H1 (cell line): Measurements from ENCODE around the gene GJA10. TPM values are rescaled to one million over a fixed set of nuclear protein-coding genes. Genes with fewer than 3 reads are reported as not detected.

Experiments used
- CTCF ChIA-PET: fragments of 300-600 bp; sonication (Branson Sonifier 250); formaldehyde crosslinking; loops from one replicate; lab custom pipeline; 2021; ENCODE audit not compliant: partially characterized antibody; lab: Charles Lee
- POLR2A ChIA-PET: fragments of 300-600 bp; sonication (Branson Sonifier 250); formaldehyde crosslinking; loops from one replicate; lab custom pipeline; 2021; ENCODE audit warnings: inconsistent platforms; ENCODE audit not compliant: partially characterized antibody; lab: Charles Lee
- DNase-seq, 2 experiments: peaks; one replicate each; pipeline versions ENCODE4 v3.0.0 to v3.0.0-alpha.2; 2010 to 2022; ENCODE audit warnings: low spot score in 2 of 2, low read depth in 1 of 2, mixed read lengths in 1 of 2
- FAIRE-seq: peaks from 2 replicates; lab custom pipeline; 2011; peaks lifted over from hg19 to GRCh38; lab: Jason Lieb, UNC
- H2AFZ ChIP-seq: 2 replicates; pipeline ENCODE4 v1.8.1; 2012; ENCODE audit warnings: low read length, inconsistent platforms
- H2AK5ac ChIP-seq: 2 replicates; pipeline ENCODE4 v1.6.1; 2013; ENCODE audit warnings: low read depth, low read length
- H2BK120ac ChIP-seq: replicated peaks from 2 replicates; pipeline ENCODE3; 2013; ENCODE audit warnings: low read depth, low read length, inconsistent platforms
- H2BK12ac ChIP-seq: 2 replicates; pipeline ENCODE4 v1.6.1; 2013; ENCODE audit warnings: low read depth, low read length
- H2BK15ac ChIP-seq: 2 replicates; pipeline ENCODE4 v1.6.1; 2013; ENCODE audit warnings: low read length
- H2BK20ac ChIP-seq: 2 replicates; pipeline ENCODE4 v1.6.1; 2013; ENCODE audit warnings: low read length
- H2BK5ac ChIP-seq: 2 replicates; pipeline ENCODE4 v1.6.1; 2013; ENCODE audit warnings: low read depth, low read length
- H3K14ac ChIP-seq: 2 replicates; pipeline ENCODE4 v1.6.1; 2013; ENCODE audit warnings: inconsistent platforms; ENCODE audit not compliant: insufficient read length
- H3K18ac ChIP-seq: 2 replicates; pipeline ENCODE4 v1.6.1; 2013; ENCODE audit warnings: low read length; ENCODE audit errors: extremely low read depth
- H3K23ac ChIP-seq: 2 replicates; pipeline ENCODE4 v1.6.1; 2013; ENCODE audit warnings: inconsistent platforms; ENCODE audit not compliant: insufficient read length
- H3K23me2 ChIP-seq: 2 replicates; pipeline ENCODE4 v1.6.1; 2013; ENCODE audit warnings: low read depth, low read length
- H3K27ac ChIP-seq: 2 replicates; pipeline ENCODE4 v1.6.1; 2011; ENCODE audit warnings: low read depth, low read length, inconsistent platforms
- H3K27me3 ChIP-seq, 4 experiments: replicated peaks in 1 of 4; 1 replicate in 1 of 4; 2 replicates in 3 of 4; pipeline versions ENCODE4 v1.6.1 to v1.8.1; 2011 to 2013; ENCODE audit warnings: low read length in 3 of 4, mild to moderate bottlenecking in 3 of 4, inconsistent platforms in 2 of 4, mixed read lengths in 2 of 4, moderate library complexity in 1 of 4; ENCODE audit not compliant: control insufficient read depth in 3 of 4, insufficient read depth in 3 of 4; ENCODE audit errors: extremely low read depth in 1 of 4
- H3K36me3 ChIP-seq, 4 experiments: 2 replicates each; pipeline versions ENCODE4 v1.6.1 to v1.8.1; 2011 to 2013; ENCODE audit warnings: mild to moderate bottlenecking in 4 of 4, low read length in 3 of 4, moderate library complexity in 2 of 4, control low read depth in 1 of 4, inconsistent platforms in 1 of 4; ENCODE audit not compliant: insufficient read depth in 4 of 4, control insufficient read depth in 2 of 4
- H3K4ac ChIP-seq: replicated peaks from 2 replicates; pipeline ENCODE3; 2013; ENCODE audit warnings: low read length, low read depth, mixed read lengths, inconsistent platforms; ENCODE audit not compliant: insufficient read length
- H3K4me1 ChIP-seq, 4 experiments: replicated peaks in 1 of 4; 1 replicate in 1 of 4; 2 replicates in 3 of 4; pipeline versions ENCODE4 v1.6.1 to v1.8.1; 2011 to 2013; ENCODE audit warnings: low read length in 3 of 4, inconsistent platforms in 2 of 4, mixed read lengths in 1 of 4; ENCODE audit not compliant: insufficient read depth in 4 of 4, control insufficient read depth in 3 of 4
- H3K4me2 ChIP-seq, 2 experiments: 2 replicates each; pipeline versions ENCODE4 v1.6.1 to v1.8.1; 2011 to 2013; ENCODE audit warnings: low read depth in 2 of 2, low read length in 2 of 2, control low read depth in 1 of 2, inconsistent platforms in 1 of 2, mild to moderate bottlenecking in 1 of 2; ENCODE audit not compliant: insufficient read depth in 1 of 2
- H3K4me3 ChIP-seq, 4 experiments: fragments of 200-600, 300-600 bp in 1 of 4; sonication (generic), shearing (Covaris generic), sonication (Bioruptor Twin) in 1 of 4; 2 replicates each; pipeline versions ENCODE4 v1.5.1 to v1.8.1; 2011 to 2016; ENCODE audit warnings: low read length in 4 of 4, low read depth in 3 of 4, control low read depth in 2 of 4, inconsistent platforms in 2 of 4, mild to moderate bottlenecking in 2 of 4, mixed read lengths in 1 of 4, moderate library complexity in 1 of 4; ENCODE audit not compliant: insufficient read depth in 2 of 4; ENCODE audit errors: extremely low read depth in 1 of 4
- H3K56ac ChIP-seq: replicated peaks from 2 replicates; pipeline ENCODE3; 2013; ENCODE audit warnings: low read depth, mild to moderate bottlenecking, mixed read lengths, low read length, inconsistent platforms; ENCODE audit not compliant: insufficient read length
- H3K79me1 ChIP-seq: 2 replicates; pipeline ENCODE4 v1.6.1; 2013; ENCODE audit warnings: low read depth, low read length, control low read depth
- H3K79me2 ChIP-seq, 2 experiments: 2 replicates each; pipeline versions ENCODE4 v1.6.1 to v1.8.1; 2012 to 2013; ENCODE audit warnings: low read length in 2 of 2, mild to moderate bottlenecking in 2 of 2, inconsistent platforms in 1 of 2; ENCODE audit not compliant: insufficient read depth in 2 of 2, control insufficient read depth in 1 of 2
- H3K9ac ChIP-seq, 4 experiments: replicated peaks in 1 of 4; 1 replicate in 1 of 4; 2 replicates in 3 of 4; pipeline versions ENCODE4 v1.6.1 to v1.8.1; 2011 to 2013; ENCODE audit warnings: low read depth in 3 of 4, low read length in 3 of 4, control low read depth in 2 of 4, mild to moderate bottlenecking in 2 of 4, moderate library complexity in 2 of 4, inconsistent platforms in 1 of 4; ENCODE audit errors: extremely low read depth in 1 of 4
- H3K9me3 ChIP-seq, 2 experiments: 2 replicates each; pipeline versions ENCODE4 v1.6.1 to v1.8.1; 2012 to 2013; ENCODE audit warnings: mild to moderate bottlenecking in 2 of 2, moderate library complexity in 2 of 2, control low read depth in 1 of 2, inconsistent platforms in 1 of 2, low read depth in 1 of 2, low read length in 1 of 2, mixed read lengths in 1 of 2; ENCODE audit not compliant: insufficient read depth in 2 of 2
- H4K20me1 ChIP-seq, 2 experiments: replicated peaks in 1 of 2; 2 replicates each; pipeline versions ENCODE3 to v1.8.1; 2011 to 2013; ENCODE audit warnings: inconsistent platforms in 2 of 2, low read length in 2 of 2, mild to moderate bottlenecking in 1 of 2; ENCODE audit not compliant: insufficient read depth in 2 of 2, control insufficient read depth in 1 of 2
- H4K5ac ChIP-seq: 2 replicates; pipeline ENCODE4 v1.6.1; 2013; ENCODE audit warnings: low read length, low read depth, mixed read lengths, inconsistent platforms; ENCODE audit not compliant: insufficient read length
- H4K8ac ChIP-seq: 2 replicates; pipeline ENCODE4 v1.8.0; 2013; ENCODE audit warnings: mild to moderate bottlenecking, moderate library complexity, low read length, inconsistent platforms; ENCODE audit not compliant: insufficient read depth; ENCODE audit errors: extremely low read depth
- H4K91ac ChIP-seq: replicated peaks from 2 replicates; pipeline ENCODE3; 2013; ENCODE audit warnings: low read length, mixed read lengths, inconsistent platforms; ENCODE audit not compliant: insufficient read length
- SIX5 ChIP-seq: IDR thresholded peaks from 2 replicates; pipeline ENCODE4 v1.6.1; 2011; ENCODE audit warnings: mild to moderate bottlenecking, low read depth, low read length
- TAF7 ChIP-seq: optimal IDR thresholded peaks from 2 replicates; pipeline ENCODE3; 2011; ENCODE audit warnings: low read depth, mild to moderate bottlenecking, inconsistent platforms, low read length, moderate library complexity, borderline replicate concordance
- WGBS, 2 experiments: shearing (Covaris generic) in 1 of 2; methylation state at CpG; one replicate each; pipeline versions ENCODE4 v1.1.6 to v1.1.7; 2013 to 2015; ENCODE audit warnings: low lambda C conversion rate in 2 of 2, mixed read lengths in 2 of 2, inconsistent platforms in 1 of 2, low coverage in 1 of 2, missing lambda C conversion rate in 1 of 2; ENCODE audit not compliant: insufficient replicate concordance in 2 of 2, insufficient coverage in 1 of 2, insufficient read length in 1 of 2; ENCODE audit errors: extremely low coverage in 1 of 2, missing lambda C conversion rate in 1 of 2; 5-methylcytosine and 5-hydroxymethylcytosine counted together
- polyA plus RNA-seq, 7 experiments: library from polyadenylated mRNA; depleted of rRNA in 3 of 7; stranded (reverse) in 5 of 7; unstranded in 2 of 7; fragments of >200 nt in 5 of 7; fragments of 200-250 nt in 2 of 7; gene quantifications; 1 replicate in 5 of 7; 2 replicates in 1 of 7; 4 replicates in 1 of 7; pipeline versions ENCODE4 v1.2.1 to v1.2.3, GENCODE V29; 2011 to 2013; ENCODE audit warnings: missing spikeins in 2 of 7, mixed read lengths in 2 of 7
- total RNA-seq: library from RNA; stranded (reverse); fragmentation: NEBNext Ultra II Directional; extraction: Animal tissue kit (Norgen Biotek cat#: 25700); gene quantifications from 2 replicates; pipeline ENCODE4 v1.2.1, GENCODE V29; 2021

The GJA10 gene
- total and polyA plus RNA-seq, 2 of the 8 experiments (the other 6 are each of a cell fraction or from before 2014, with no cell fraction given), result 0.21 TPM; not detected in 1

DNA sequence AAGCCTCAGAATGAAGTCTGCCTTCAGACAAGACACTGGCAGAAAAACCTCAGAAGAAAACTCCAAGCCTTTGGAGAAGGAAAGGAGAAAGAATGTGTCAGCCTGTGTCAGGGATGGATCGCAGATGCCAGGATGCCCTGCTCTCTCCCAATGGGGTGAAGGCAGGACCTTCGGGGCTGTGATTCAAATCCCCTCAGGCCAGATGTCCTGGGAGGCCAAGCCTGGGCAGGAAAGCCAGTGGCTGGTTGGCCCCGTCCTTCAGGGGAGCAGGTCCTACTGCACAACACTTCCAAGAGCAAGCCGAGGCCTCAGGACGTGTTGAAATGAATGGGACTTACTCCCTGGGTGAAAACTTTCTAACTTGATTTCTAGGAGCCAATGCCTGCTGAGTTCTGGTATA, 36.5 kb downstream of the GJA10 start:
- Histone ChIP-seq H3K23me2 (no peaks in the 10 kb centered on the region), H4K20me1 (no peaks in the 10 kb centered on the region), H4K5ac (no peak overlapping the region), H3K14ac (no peak overlapping the region), H3K27ac (no peak overlapping the region), H3K4me1 (no peaks in the 10 kb centered on the region; a peak in 1 of 7 replicates), H4K8ac (no peak overlapping the region), H3K18ac (no peak overlapping the region), H3K56ac (no peak overlapping the region), H3K36me3 (peaks cover 0 to 5% (median 0%) of the 10 kb centered on the region in 4 experiments; a peak in 1 of 8 replicates), H2AFZ (no peak overlapping the region), H3K9ac (no peak overlapping the region), H2BK20ac (no peak overlapping the region), H2BK5ac (no peak overlapping the region), H2BK15ac (no peak overlapping the region), H3K4ac (no peak overlapping the region), H4K91ac (no peak overlapping the region), H2BK12ac (no peak overlapping the region), H2BK120ac (no peak overlapping the region), H2AK5ac (no peak overlapping the region), H3K27me3 (no peaks in the 10 kb centered on the region), H3K79me1 (no peaks in the 10 kb centered on the region), H3K4me2 (no peak overlapping the region), H3K79me2 (no peaks in the 10 kb centered on the region), H3K4me3 (no peak overlapping the region), H3K23ac (no peak overlapping the region), H3K9me3 (no peaks in the 10 kb centered on the region)
- no peak for FAIRE-seq
- POLR2A ChIA-PET, result interaction anchor here (0.9 kb wide), 1 partner anchor 17 kb away, joined by 5 read pairs; no protein-coding TSS in a partner anchor
- CTCF ChIA-PET, result interaction anchor here (1.2 to 1.8 kb wide), 3 partner anchors 10 to 546 kb away, joined by 3 to 18 read pairs (median 3); no protein-coding TSS in a partner anchor
- WGBS, 2 experiments, result 93% methylated on average over 5 of the region's 5 CpGs; no CpG with 5 or more reads in 1 of the 2 experiments
- DNase-seq, result peak in 1 of 2 experiments; percentile 43
- TF ChIP-seq TAF7 (no peak), SIX5 (no peak)
